ENCODE results near the gene ZDHHC21. TPM values are rescaled to one million over a fixed set of nuclear protein-coding genes. Genes with fewer than 3 reads are reported as not detected.

ZDHHC21 gene
- total RNA-seq, 2 experiments from 2014 or later: 7.0 to 7.9 TPM

DNA sequence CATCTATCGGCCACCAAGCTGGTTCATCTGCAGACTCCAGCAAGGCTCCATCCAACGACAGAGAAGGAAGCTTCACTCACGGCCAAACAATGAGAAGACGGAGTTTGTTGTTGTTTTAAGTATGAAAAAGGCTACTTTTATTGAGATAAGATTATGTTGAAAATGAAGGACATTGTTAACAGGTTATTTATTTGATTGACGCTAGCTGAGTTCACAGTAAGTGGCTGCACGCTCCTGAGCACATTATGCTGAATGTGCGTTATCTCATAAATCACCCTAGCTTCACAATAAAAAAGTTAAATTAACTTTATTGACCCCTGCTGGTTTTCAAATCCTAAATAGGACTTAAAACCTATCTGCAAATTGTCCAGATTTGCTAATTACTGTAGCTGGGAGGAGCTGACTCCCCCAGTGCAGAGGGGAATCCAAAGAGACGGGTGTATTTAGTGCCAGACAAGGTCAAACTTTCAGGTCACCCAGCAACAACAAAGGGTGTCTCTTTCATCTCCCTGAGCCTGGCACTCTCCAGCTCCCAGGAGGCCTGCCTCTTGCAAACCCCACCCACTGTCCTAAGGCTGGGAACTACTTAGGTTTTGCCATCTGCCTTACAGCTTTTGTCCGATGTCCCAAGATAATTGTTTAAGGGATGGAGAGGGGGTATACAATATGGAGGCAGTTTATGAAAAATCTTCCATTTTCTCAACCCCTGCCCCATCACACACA lies 129.2 kb downstream of the ZDHHC21 start:
- ChIA-PET CTCF (no interaction called here), POLR2A (no interaction called here)
- H3K36me3 Mint-ChIP-seq (ENCODE audit: low read depth): no peaks in the 10 kb centered on the region
- no peaks in the 10 kb centered on the region for H3K27me3 Mint-ChIP-seq
- no peak overlapping the region for H3K4me3 Mint-ChIP-seq
- DNase-seq: no peak
- no peak overlapping the region for H3K27ac Mint-ChIP-seq
- peaks cover 8% of the 10 kb centered on the region for H3K4me1 Mint-ChIP-seq
- H3K9me3 Mint-ChIP-seq: peaks cover 1% of the 10 kb centered on the region

DNA sequence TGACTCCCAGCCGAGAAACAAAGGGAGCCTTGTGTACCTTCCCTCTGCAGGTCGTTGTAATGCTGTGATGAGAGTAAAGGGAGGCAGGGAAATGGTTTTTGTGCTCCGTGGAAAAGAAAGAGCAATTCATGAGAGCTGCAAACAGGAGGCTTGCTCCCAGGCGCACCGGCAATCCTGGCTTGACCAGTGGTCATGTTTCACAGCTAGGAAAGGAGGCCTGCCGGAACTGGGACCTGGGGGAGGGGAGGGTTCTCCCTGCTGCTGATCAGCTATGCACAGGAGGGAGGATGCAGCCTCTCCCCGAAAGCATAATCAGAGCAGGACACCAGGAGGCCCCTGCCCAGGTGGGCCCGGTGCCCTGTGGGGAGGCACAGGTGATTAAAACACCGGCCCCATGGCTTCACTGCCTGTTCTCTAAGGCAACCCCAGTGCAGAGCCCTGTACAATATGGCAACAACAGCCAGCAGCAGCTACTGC lies 131.3 kb downstream of the ZDHHC21 start:
- POLR2A ChIA-PET: no interaction called here
- Mint-ChIP-seq H3K36me3 (ENCODE audit: low read depth) (no peaks in the 10 kb centered on the region), H3K27ac (no peak overlapping the region), H3K27me3 (no peaks in the 10 kb centered on the region), H3K4me3 (no peak overlapping the region), H3K9me3 (peaks cover 2% of the 10 kb centered on the region), H3K4me1 (peaks cover 8% of the 10 kb centered on the region)
- no peak for DNase-seq
- CTCF ChIA-PET: interaction anchor here (1.5 kb wide), 2 partner anchors 15 to 71 kb away, joined by 3 read pairs; no protein-coding TSS in a partner anchor

Other genes with a start within 250 kb of the ZDHHC21 start
- gene CER1, start 29.3 kb upstream of the ZDHHC21 start, total RNA-seq: not detected
- not detected for gene FREM1, start 217.0 kb upstream of the ZDHHC21 start, total RNA-seq